COLO668 (cell line): ENCODE results near the gene TMPRSS7.

Experiments used
- DNase-seq: peaks from one replicate; lab custom pipeline; 2025; ENCODE audit not compliant: unreplicated experiment; lab: John Stamatoyannopoulos, UW

Gene TMPRSS7, protein sequence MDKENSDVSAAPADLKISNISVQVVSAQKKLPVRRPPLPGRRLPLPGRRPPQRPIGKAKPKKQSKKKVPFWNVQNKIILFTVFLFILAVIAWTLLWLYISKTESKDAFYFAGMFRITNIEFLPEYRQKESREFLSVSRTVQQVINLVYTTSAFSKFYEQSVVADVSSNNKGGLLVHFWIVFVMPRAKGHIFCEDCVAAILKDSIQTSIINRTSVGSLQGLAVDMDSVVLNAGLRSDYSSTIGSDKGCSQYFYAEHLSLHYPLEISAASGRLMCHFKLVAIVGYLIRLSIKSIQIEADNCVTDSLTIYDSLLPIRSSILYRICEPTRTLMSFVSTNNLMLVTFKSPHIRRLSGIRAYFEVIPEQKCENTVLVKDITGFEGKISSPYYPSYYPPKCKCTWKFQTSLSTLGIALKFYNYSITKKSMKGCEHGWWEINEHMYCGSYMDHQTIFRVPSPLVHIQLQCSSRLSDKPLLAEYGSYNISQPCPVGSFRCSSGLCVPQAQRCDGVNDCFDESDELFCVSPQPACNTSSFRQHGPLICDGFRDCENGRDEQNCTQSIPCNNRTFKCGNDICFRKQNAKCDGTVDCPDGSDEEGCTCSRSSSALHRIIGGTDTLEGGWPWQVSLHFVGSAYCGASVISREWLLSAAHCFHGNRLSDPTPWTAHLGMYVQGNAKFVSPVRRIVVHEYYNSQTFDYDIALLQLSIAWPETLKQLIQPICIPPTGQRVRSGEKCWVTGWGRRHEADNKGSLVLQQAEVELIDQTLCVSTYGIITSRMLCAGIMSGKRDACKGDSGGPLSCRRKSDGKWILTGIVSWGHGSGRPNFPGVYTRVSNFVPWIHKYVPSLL

DNA sequence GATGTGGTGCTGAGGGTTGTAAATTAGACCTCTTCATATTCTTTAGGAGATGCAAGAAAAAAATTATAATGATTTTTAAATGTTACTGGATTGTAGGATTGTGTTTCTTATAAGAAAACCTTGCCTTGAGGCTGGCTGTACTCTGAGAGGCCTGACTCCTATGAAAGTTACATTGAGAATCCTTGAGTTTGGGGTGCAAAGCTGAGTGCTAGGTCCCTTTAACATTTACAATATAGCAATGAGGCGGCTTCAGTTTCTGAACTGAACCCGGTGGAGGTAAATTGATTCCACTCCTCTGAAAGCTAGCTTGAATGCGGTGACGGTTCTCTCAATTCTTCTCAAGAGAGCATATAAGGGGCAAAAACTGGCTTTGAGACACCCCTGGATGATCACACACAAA lies at the start of gene TMPRSS7:
Gene TMPRSS7 (plus strand): TSS at position 301 of the 400 bp plus-strand sequence. CDS start 110 bp downstream, outside the sequence.
- no peak for DNase-seq

GRCh38 chr3:111986800-111987199 lies 47.7 kb upstream of the TMPRSS7 start:
- no peak for DNase-seq

- DNase-seq: no peak
Measured at GRCh38 chr3:111989061-111989678, 45.4 kb upstream of the TMPRSS7 start.

DNA sequence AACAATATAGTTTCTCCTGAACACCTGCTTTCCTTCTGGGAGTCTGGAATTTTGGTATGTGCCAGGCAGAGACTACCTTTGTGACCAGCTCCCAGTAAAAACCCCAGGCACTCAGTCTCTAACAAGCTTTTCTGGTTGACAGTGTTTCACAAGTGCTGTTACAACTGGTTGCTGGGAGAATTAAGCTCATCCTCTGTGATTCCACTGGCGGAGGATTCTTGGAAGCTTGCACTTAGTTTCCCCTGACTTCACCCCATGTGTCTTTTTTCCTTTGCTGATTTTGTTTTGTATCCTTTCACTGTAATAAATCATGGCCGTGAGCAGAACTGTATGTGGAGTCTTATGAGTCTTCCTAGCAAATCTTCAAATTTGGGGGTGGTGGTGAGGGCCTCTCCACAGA lies 41.5 kb upstream of the TMPRSS7 start:
- no peak for DNase-seq

DNA sequence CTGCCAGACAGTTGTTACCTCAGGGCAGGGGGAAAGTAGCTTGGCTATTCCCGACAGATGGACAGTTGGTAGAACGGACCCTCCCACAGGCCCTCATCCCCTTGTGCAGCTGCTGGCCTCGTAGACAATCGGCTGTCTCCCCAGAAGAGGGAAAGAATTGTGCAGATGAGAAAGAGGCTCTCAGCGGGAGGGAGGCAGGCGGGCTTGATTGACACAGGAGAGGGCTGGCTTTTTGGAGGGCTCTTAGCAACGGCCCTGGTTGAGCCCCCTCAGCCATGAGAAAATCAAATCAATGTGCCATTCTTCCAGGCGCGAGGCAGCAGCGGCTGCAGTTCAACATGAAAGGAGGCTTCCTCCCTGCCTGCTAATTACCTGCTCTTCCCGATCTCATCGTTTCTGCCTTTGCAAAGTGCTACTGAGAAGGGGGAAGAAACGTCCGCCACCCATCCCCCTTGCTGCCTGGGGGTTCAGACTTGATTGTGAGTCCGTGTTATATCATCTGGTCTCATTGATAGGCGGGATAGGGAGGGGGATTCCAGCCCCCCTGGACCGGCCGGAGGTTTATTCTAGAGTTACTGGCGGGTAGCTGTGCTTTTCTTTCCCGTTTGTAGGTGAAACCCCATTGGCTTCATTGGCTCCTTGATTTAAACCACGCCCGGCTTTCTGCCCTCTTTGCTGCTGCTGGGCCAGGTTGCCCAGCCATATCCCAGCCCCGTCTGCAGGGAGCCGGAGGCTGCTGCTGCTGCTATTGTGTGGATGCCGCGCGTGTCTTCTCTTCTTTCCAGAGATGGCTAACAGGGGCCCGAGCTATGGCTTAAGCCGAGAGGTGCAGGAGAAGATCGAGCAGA lies 35.7 kb upstream of the TMPRSS7 start, which contains the start of gene TAGLN3:
Gene TAGLN3 (plus strand): TSS at position 287 of the 848 bp plus-strand sequence. CDS start 501 bp downstream, at position 788.
- peak; percentile 53 for DNase-seq

- DNase-seq: peak; percentile 50
Measured at GRCh38 chr3:111999484-112000324, 34.8 kb upstream of the TMPRSS7 start.

GRCh38 chr3:112000367-112000771 lies 34.2 kb upstream of the TMPRSS7 start:
- no peak for DNase-seq

- no peak for DNase-seq
Measured at GRCh38 chr3:112000966-112001365, 33.6 kb upstream of the TMPRSS7 start.

- DNase-seq: no peak
Measured at GRCh38 chr3:112001526-112001925, 33.0 kb upstream of the TMPRSS7 start.

DNA sequence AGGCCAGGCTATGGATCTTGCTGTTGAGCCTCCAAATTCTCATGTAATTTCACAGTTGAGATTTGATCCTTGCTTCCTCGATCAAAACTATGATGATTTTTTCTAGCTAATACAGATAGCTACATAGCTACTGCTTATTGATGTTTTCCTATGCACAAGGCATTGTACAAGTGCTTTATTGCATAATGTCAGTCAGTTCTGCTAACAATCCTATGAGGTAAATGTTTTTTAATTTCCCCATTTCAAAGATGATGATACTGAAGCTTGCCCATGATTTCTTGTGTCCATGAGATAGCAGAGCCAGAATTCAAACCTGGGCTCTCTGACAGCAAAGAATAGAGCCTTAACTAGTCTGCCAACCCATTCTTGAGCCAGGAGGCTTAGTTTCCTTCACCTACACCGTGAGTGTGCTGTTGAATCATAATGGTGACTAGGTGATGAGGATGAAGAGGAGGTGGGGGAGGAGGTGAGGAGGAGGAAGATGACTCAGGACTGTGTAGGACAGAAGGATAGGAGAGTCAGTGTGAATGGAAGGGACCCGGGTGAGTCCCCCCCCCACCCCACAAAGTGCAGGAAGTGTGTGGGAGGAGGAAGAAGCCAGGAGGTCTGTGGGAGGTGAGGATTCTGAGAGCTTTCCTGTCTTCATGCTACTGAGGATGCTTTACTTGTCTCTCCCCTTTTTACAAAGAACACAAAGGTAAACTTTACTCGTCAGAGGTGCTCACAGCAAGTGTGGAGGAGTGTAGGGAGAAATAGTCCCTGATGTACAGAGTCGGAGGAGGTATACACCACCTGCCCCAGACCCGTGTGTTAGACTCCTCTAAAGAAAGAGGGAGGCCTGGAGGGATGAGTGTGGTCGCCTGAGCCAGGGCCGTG lies 32.2 kb upstream of the TMPRSS7 start:
- no peak for DNase-seq

- DNase-seq: no peak
Measured at GRCh38 chr3:112003321-112004080, 31.0 kb upstream of the TMPRSS7 start.

- no peak for DNase-seq
Measured at GRCh38 chr3:112004187-112004586, 30.3 kb upstream of the TMPRSS7 start.

DNA sequence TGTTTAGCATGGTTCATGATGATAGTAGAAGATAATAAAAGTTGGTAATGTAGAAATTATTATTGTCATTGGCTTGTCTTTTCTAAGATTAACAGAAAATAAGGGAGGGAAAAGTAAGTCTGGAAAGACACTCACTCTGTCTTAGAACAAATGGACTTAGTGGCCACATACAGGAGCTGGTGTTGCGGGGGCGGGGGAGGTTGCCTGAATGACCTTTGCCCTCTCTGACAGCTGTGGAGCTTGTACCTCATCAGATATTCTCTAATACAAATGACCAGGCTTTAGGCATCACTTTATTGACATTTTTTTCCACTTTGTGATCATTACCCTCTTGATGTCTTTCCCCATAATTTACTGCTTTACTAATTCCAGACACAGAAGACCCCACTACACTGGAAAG lies 29.9 kb upstream of the TMPRSS7 start:
- peak; percentile 9 for DNase-seq

GRCh38 chr3:112005091-112005672 lies 29.4 kb upstream of the TMPRSS7 start:
- DNase-seq: no peak

DNA sequence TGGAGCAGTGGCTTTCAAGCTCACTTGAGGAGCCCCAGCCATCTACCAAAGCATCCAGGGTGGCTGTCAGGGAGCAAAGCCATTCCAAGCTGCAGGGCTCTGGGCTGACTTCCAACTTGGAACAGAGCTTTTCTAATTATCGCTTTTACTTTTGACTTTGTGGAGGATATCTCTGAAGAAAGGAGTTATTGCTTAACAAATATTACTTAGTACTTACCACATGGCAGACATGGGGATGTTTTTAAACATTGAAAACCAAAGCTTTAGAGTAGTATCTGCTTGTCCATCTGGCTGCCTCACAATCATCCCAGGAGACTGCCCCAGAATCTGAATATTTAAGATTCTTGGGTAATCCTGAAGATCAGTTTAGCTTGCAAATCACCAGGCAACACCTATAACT lies 26.9 kb upstream of the TMPRSS7 start:
- DNase-seq: no peak

DNA sequence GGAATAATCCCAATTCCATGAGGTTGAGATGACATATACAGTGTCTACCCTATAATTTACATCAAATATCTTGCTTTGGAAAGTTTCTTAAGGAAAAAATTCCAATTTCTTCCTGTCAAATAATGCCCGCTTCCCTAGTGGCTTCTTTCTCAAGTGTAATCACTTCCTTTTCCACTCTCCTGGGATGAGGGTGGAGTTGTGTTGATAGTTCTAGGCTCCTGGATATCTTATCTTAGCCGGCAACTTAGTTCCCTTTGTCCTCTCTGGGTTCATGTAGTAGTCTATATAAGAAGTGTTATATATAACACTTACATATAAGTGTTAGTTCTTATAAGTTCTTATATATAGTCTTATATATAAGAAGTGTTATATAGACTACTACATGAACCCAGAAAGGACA lies 24.9 kb upstream of the TMPRSS7 start:
- DNase-seq: no peak

DNA sequence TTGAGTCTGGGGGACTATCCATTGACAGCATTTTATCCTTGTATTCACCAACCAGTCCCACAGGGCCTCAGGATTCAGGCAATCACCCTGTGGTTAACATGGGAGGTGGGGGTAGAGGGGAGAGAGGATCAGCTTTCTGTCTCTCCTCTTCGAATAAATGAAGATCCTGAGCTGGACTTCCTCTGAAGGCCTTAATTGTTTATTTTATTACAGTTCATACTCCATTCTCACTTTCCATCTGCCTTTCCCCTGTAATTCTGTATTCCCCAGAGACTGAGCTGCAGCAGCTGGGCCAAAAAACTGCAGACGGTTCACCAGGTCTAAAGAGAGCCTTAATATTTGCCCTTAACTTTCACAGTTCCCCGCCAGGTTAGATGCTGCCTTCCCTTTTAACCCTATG lies 23.9 kb upstream of the TMPRSS7 start:
- no peak for DNase-seq
